GM12878 (cell line): ENCODE data around the gene BCAS2.

Source experiments
- CREB1 ChIP-seq: IDR thresholded peaks from 2 replicates; pipeline ENCODE4 v1.6.1; 2012; ENCODE audit warnings: low read depth, mild to moderate bottlenecking, inconsistent platforms
- ETV6 ChIP-seq, 2 experiments: fragments of 450-650 bp in 1 of 2; IDR thresholded peaks in 1 of 2; conservative IDR thresholded peaks in 1 of 2; 2 replicates each; pipeline ENCODE4 v1.6.1; 2014; ENCODE audit warnings: antibody characterized with exemption in 1 of 2, borderline replicate concordance in 1 of 2, low read depth in 1 of 2, mild to moderate bottlenecking in 1 of 2, moderate library complexity in 1 of 2
- HCFC1 ChIP-seq: fragments of 150-350 bp; IDR thresholded peaks from 2 replicates; pipeline ENCODE4 v1.6.1; 2014; ENCODE audit warnings: low read length
- LARP7 ChIP-seq: fragments of 450-650 bp; IDR thresholded peaks from 2 replicates; pipeline ENCODE4 v1.6.1; 2017; ENCODE audit warnings: mild to moderate bottlenecking
- NBN ChIP-seq: fragments of 450-650 bp; IDR thresholded peaks from 2 replicates; pipeline ENCODE4 v1.6.1; 2016
- NR2C2 ChIP-seq: IDR thresholded peaks from 2 replicates; pipeline ENCODE4 v1.6.1; 2011; ENCODE audit warnings: borderline replicate concordance, low read depth; ENCODE audit not compliant: control insufficient read depth, insufficient read length
- PAX8 ChIP-seq: fragments of 450-650 bp; IDR thresholded peaks from 2 replicates; pipeline ENCODE4 v1.6.1; 2017; ENCODE audit warnings: mild to moderate bottlenecking, moderate library complexity
- SMC3 ChIP-seq: IDR thresholded peaks from 2 replicates; pipeline ENCODE4 v1.6.1; 2011; ENCODE audit warnings: low read length, improper control_type of control experiment, borderline replicate concordance
- SUZ12 ChIP-seq: fragments of 200-600 bp; sonication (generic); IDR thresholded peaks from one replicate; pipeline ENCODE4 v1.6.1; 2018; ENCODE audit warnings: antibody characterized with exemption, mild to moderate bottlenecking; ENCODE audit not compliant: unreplicated experiment
- YY1 ChIP-seq: IDR thresholded peaks from 2 replicates; pipeline ENCODE4 v1.6.1; 2011; ENCODE audit warnings: low read depth, mild to moderate bottlenecking, low read length
- ZNF24 ChIP-seq: fragments of 450-650 bp; IDR thresholded peaks from 2 replicates; pipeline ENCODE4 v1.6.1; 2017; ENCODE audit warnings: antibody characterized with exemption, mild to moderate bottlenecking
- TF ChIP-seq, protein P1 (sequence below), 3 experiments: IDR thresholded peaks in 2 of 3; conservative IDR thresholded peaks in 1 of 3; 2 replicates each; pipeline ENCODE4 v1.5.1; 2011; ENCODE audit warnings: low read depth in 3 of 3, low read length in 3 of 3, mild to moderate bottlenecking in 3 of 3, control low read depth in 2 of 3, moderate library complexity in 2 of 3, inconsistent platforms in 1 of 3, mixed read lengths in 1 of 3; ENCODE audit not compliant: control insufficient read depth in 2 of 3, insufficient read depth in 1 of 3; ENCODE audit errors: extremely low read depth in 1 of 3

DNA sequence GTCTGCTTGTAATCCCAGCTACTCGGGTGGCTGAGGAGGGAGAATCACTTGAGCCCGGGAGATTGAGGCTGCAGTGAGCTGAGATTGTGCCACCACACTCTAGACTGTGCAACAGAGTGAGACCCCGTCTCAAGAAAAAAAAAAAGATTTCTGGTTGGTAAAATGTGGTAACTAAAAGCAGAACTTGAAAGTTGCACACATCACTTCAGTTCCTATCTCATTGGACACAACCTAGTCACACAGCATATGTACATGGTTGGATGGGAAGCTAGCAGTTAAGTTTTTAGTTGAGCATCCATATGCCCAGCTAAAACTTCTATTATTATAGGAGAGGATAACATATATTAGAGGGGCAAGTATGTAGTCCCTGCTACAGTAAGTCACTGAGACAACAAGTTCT is 22.1 kb downstream of the BCAS2 start:
- TF ChIP-seq LARP7 (no peak), SMC3 (no peak), CREB1 (no peak), ZNF24 (no peak), NBN (no peak), NR2C2 (no peak), SUZ12 (no peak), YY1 (no peak), PAX8 (no peak), HCFC1 (no peak), ETV6 (conservative IDR thresholded peaks at IDR 0.05 in 1 of 2, IDR thresholded peaks at IDR 0.05 in 1 of 2; ENCODE audit: borderline replicate concordance in 1 of 2, low read depth in 1 of 2) (no peak)
- TF ChIP-seq, protein P1, sequence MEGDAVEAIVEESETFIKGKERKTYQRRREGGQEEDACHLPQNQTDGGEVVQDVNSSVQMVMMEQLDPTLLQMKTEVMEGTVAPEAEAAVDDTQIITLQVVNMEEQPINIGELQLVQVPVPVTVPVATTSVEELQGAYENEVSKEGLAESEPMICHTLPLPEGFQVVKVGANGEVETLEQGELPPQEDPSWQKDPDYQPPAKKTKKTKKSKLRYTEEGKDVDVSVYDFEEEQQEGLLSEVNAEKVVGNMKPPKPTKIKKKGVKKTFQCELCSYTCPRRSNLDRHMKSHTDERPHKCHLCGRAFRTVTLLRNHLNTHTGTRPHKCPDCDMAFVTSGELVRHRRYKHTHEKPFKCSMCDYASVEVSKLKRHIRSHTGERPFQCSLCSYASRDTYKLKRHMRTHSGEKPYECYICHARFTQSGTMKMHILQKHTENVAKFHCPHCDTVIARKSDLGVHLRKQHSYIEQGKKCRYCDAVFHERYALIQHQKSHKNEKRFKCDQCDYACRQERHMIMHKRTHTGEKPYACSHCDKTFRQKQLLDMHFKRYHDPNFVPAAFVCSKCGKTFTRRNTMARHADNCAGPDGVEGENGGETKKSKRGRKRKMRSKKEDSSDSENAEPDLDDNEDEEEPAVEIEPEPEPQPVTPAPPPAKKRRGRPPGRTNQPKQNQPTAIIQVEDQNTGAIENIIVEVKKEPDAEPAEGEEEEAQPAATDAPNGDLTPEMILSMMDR (IDR thresholded peaks at IDR 0.05 in 2 of 3, conservative IDR thresholded peaks at IDR 0.05 in 1 of 3; ENCODE audit: control insufficient read depth in 2 of 3, extremely low read depth in 1 of 3, insufficient read depth in 1 of 3, low read depth in 3 of 3, low read length in 3 of 3) = no peak
